NCI-H1694 treated with DMSO at 0.1 percent for 48 hours (cell line): ENCODE results near the gene DSCAM.

Source experiments
- DNase-seq: peaks from one replicate; lab custom pipeline; 2025; lab: John Stamatoyannopoulos, UW

DSCAM gene

DNA sequence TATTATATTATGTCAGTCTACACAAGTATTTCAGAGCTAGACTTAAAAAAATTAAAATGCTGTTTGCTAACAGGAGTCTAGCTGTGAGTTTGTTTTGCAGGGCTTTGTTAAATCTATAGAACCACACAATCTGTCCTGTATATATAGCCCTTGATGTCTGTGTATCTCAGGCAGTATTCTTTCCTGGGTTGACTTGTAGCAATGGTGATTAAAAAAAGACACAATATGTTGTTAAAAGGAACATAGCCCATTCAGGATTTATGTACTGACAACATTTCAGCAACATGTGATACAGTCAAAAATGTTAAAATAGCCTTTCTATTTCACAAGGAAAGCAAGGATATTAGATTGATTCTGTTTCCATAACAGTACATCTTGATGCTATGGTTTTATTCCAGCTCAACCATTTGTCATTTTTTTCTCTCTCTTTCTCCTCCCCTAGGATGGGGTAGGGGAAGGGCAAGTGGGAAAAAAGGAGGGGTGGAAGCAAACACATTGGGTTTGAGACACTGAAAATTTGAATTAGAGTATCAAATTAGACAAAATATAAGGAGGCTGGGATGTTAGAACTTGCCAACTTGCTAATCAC, 139.2 kb downstream of the DSCAM start:
- DNase-seq, result no peak

DNA sequence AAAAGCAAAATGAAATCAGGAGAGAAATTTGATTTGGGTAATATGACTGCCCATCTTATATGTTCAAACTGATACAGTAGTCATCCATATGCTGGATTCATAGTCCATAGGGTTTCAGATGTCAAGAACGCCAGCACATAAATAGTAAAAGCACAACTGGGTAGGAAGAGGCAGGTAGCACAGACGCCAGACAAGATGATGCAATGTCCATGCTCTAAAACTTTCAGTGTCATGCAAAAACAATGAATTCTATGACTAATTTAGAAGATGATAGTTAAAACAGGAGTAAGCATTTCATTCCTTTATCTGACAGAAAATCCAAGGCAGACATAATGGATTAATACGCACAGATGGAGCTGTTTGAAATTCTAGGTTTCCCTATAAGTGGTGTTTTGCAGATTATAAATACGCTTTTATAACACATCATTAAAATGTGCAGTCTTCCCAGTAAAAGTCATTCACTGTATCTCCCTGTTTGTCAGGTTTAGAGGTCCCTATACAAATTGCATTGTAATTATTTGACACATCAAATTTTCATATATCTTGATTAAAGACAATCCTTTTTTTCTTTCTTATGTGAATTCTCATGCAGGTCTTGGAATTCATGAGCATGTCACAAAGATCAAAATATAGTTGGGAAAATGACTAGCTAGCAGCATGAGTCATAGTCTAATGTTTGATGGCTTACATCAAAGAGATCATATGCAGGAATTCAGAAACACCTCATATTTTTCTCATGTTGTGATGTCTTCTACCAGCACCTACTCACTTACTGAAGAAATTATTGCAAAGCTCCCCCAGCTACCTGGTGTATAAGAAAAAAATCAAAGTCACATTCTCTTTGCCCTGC, 139.9 kb downstream of the DSCAM start:
- DNase-seq, result no peak

DNA sequence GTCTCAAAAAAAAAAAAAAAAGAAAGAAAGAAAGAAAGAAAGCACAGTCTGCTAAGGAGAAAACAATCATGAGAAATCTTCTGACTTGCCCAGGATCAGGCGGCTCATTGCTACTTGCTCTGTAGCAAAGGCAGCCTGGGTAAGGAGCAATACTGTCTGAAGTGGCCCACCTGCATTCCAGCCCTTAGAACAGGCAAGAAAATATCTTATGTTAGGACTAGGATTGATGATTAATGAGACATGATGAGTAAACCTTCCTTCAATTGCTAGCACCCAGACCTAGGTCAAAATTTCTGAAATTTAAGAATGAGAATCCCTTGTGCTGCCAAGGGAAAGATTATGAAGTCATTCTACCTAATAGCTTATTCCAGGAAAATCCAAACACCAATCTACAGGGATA, 140.8 kb downstream of the DSCAM start:
- DNase-seq, result no peak

DNA sequence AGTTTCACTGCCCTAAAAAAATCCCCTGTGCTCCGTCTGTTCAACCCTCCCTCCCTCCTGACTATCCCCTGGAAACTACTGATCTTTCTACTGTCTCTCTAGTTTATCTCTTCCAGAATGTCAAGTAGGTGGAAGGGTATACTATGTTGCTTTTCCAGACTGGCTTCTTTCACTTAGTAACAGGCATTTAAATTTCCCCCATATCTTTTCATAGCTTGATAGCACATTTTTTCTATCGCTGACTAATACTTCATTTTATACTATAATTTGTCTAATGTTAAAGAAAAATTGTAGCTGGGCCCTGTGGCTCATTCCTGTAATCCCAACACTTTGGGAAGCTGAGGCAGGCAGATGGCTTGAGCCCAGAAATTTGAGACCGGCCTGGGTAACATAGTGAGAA, 142.8 kb downstream of the DSCAM start:
- no peak for DNase-seq

DNA sequence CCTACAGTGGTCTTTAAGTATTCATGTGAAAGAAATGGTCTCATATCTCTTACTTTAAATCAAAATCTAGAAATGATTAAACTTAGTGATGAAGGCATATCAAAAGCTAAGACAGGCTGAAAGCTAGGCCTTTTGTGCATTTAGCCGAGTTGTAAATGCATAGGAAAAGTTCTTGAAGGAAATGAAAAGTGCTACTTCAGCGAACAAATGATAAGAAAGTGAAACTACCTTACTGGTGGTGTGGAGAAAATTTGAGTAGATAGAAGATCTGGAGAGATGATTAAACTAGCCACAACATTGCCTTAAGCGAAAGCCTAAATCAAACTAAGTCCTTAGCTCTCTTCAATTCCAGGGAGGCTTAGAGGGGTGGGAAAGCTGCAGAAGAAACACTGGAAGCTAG, 147.6 kb downstream of the DSCAM start:
- DNase-seq, result no peak

DNA sequence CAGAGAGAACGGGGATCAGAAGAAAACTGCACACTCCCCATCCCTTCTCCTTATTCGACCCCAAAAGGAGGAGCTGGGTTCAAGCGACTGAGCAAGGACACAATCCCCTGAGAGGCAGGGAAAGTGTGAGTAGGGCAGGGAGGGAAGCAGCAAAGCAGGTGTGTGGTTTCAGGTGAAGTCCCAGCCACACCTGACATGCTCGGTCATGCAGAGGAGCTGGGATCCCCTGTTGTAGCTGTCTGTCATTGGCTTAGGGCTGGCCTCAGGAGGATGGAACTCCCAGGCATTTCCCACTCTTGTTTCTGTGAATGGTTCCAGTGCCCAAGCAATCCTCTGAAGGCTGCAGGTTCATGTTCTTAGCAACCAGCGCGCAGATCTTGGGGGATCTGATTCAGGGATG, 150.7 kb downstream of the DSCAM start:
- no peak for DNase-seq

DNA sequence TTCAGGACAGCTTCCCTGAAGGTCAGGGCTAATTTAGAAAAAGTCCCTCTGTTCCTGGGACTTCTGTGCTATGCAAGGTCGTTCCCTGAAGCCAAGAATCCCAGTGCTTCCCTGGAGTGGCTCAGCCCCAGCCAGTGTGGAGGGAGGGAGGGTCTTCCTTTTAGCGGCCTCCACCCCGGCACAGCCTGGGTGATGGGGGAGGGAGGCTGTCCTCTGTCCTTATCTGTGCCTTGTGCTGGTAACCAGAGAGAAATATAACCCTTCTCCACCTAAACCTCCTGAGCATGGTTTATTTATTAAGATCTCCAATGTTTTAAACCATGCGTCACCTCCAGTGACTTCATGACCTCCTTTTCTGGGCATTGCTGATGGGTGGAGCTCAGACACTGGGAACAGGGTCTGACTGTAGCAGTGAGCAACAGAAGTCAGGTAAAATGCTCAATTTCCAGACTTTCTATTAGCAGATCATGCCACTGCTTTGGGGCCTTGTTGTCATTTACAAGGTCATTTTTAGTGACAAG, 157.1 kb downstream of the DSCAM start:
- DNase-seq, result no peak

DNA sequence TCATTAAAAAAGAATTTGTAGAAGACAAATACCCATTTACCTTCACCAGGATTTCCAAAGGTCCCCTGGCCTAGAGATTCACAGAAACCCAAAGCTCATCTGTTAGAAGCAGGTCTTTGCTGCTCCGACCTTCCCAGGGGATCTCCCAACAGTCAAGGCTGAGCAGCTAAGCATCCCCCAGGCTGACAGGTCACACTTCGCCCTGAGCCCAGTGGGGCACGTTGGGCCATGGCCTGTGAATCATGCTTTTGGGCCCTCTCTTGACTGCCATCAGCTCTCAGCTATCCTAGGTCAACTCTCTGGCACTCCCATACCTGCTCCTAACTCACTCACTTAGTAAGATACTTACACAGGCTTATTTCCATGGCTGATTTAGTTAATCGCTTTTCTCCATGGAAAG, 157.7 kb downstream of the DSCAM start:
- no peak for DNase-seq

DNA sequence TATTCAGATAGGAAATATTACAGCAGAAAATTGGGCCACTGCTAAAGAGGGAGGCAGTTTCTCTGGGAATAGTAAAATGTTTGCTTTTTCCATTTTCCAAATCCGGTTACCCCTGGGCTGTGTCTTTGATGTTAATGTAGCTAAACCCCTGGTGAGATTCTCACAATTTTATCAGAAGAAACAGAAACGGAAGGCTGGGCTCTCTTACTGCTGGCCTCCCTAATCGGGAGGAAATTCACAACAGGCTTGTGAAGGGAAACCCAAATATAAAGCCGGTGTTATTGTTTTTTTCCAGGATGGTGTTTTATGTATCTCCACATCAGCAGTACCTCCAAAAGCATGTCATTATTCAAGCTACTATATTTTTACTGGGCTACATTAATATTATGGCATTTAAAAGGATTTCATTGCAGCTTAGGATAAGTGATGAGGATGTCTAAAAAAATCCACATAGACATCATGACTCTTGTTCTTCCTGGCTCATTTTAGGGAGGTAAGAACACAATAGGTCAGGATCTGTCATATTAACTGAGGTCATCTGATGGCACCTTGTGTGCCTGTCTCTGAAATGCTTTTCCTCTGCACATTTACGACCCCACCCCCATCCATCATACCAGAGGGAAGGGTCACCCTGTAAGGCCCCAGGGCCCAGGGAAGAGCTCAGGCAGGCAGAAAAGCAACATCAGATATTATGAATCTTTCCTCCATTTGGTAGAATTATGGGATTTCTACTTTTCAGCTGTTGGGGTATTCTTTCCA, 158.7 kb downstream of the DSCAM start:
- no peak for DNase-seq

DNA sequence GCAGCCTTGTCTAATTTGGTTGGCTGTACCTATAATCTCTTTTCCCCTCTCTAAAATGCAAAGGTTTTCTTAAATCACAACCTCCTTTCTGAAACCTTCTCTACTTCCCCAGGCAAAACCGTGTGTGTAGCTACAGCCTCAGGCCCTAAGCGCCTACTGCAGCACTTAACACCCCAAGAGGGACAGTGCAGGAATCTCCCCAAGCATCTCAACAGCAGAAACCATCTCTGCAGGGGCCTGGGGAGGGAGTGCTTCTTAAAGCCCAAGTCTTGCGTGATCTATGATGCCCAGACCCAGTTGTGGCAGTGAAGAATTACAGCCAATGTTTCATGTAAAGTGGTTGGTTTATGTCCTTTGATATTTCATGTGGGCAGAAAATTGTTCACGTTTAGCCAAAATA, 159.3 kb downstream of the DSCAM start:
- no peak for DNase-seq

DNA sequence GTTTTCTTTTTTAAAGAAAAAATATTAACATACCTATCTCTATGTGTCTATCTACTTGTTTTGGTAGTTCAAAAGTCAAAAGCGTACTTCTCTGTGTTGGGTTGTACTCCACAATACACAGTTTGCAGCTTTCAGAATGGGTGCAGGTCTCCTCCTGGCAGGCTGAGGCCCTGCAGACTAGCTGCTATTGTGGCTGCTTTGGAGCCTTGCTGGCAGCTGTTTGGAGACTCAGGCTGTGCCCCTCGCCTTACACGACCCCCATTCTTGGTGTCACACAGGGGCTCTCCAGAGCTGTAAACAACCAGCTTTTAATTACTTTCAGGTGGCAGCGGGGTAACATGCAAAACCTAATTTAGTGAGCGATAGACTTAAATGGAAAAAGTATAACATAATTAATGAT, 160.4 kb downstream of the DSCAM start:
- DNase-seq, result no peak

DNA sequence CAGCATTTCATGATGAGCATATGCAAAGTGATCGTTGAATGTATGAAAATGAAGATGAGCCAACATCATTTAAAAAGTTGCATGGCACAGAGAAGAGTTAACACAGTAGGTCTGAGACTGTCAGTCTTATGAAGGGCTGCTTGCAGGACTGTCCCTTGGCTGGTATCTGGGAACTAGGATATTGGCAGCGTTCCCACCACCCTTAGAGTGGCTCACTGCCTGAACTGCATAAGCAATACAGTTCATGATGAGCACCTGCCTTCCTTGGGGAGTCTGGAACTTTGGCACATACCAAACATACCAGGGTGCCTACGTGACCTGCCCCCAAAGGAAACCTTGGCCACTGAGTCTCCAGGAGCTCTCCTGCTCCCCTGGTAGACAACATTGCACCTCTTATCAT, 161.8 kb downstream of the DSCAM start:
- peak; percentile 66 for DNase-seq

DNA sequence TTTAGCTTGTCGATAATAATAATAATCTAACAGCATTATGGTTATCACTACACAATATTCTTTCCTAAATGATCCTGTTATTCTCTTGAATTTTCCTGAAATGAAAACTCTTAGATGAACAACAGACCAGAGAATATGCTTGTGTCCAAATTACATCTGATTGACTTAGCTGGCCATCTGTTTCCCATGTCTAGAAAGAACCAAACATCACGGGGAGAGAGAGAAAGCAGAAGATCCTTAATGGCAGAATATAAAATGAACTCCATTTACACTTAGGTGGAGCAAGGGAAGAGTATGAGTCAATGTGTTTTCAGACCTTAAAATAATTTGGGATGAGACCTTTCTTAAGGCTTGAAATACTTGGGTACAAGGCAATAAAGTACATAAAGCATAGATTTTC, 162.2 kb downstream of the DSCAM start:
- DNase-seq, result peak; percentile 79

DNA sequence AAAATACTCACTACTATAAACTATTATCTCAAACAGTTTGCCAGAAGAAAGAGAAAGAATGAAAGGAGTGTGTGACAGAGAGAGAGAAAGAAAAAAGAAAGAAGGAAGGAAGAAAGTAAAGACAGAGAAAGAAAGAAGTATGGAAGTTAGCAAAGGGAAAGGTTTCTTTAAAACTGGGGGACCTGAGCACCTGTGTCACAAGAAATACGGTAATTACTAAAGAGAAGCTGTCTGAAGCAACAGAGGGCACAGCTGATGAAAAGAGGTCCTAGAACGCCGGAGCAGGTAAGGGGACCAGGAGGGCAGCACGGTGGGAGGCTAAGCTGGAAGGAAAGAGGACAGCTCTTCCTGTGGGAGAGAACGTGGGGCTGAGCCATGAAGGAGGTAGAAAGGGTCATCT, 163.6 kb downstream of the DSCAM start:
- no peak for DNase-seq

DNA sequence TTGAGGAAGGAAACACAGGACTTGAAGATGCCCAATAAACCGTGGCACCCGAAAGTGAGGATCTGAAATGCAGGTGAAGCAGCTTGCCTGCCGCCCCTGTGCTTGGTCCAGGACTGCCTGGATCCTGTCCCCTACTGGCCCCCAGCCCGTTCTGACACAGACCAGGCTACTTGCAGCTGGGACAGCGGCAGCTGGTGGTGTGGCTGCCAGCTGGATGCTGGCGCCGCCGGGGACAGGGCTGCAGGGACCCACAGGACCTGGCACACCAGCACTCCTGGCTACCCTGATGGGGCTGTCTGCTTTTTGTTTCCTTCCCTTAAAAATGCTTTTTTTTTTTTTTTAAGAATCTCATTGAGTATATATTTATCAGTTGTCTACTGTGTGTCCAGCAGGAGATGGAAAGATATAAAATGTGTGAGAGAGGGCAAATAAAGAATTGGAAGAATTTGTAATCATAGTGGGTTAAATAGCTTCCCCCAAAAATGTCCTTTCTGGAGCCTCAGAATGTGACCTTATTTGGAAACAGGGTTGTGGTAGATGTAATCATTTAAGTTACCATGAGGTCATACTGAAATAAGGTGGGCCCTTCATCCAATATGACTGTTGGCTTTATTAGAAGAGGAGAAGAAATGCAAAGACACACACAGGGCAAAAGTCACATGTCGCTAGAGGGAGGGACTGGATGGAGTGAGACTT, 165.6 kb downstream of the DSCAM start:
- peak; percentile 40 for DNase-seq

DNA sequence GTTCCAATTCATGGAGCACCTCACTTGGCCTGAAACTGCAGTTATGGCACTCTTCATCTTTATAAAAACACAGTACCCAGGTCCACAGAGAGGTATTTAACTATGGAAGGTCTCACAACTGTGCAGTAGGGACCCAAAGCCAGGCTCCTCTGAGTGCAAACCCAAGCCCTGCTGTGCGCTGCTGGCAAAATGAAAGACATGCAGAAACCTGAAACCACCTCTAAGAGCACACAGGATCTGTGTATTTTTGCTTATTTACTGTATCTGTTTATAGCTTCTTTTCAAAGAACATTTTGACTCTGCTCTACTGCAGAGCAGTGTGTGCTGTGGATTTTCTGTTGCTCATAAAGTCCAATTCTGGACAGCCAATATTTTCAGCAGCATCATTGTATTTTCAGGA, 166.6 kb downstream of the DSCAM start:
- peak; percentile 70 for DNase-seq

DNA sequence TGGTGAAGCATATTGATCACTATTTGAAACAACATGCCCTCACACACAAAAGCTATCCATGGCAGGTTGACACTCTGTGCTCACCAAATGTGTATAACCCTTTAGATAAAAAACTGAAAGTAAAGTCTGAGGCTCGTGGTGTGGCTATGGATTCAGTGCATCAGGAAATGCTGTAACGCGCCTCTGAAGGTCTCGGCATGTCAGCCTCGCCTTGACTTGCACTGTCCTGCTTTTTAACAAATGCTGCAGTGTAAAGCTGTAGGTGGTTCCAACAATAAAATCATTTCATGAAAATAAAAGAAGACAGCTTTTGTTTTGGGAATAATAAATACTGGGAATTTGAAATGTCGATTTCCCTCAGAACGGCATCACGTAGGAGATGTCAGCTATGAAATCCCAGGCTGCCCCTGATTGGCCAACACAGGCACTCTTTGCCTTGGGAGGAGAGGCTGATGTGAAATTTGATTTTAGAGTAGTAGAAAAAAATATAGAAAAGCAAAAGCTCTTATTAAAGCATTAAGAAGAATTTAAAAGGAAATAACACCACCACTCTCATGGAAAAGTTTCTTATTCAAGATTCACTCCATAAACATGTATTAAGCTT, 168.2 kb downstream of the DSCAM start:
- peak; percentile 10 for DNase-seq

DNA sequence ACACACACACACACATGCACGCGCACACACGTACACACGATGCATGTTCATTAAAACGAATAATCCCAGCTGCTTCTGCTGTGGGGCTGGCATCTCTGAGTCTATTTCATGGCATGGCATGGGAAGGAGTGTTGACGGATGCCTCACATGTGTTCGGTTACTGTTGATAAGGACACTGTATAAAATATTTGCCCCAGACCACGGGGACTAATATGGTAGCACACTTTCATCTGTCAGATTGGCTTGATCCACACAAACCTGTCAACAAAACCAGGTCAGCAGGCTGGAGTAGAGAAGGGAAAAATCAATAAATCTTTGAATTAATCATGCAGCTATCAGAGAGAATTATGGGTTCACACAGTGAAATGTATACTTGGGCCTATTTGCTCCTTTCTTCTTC, 171.9 kb downstream of the DSCAM start:
- DNase-seq, result no peak

DNA sequence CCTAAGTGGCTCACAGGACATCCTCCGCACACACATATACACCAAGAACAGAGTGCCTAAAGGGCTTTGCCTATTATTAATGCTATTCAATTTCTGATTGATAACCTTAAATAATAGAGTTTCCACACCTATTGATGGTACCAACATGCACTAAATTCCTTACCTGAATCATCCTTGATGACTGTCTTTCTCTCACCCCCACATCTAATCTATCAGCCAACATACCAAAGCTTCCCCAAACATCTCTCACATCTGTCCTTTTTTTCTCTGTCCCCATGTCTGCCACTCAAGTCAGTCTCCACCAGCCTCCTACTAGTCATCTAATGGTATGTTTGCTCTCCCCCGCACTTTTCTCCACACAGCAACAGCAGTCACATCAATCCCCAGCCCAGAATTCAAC, 174.4 kb downstream of the DSCAM start:
- no peak for DNase-seq

DNA sequence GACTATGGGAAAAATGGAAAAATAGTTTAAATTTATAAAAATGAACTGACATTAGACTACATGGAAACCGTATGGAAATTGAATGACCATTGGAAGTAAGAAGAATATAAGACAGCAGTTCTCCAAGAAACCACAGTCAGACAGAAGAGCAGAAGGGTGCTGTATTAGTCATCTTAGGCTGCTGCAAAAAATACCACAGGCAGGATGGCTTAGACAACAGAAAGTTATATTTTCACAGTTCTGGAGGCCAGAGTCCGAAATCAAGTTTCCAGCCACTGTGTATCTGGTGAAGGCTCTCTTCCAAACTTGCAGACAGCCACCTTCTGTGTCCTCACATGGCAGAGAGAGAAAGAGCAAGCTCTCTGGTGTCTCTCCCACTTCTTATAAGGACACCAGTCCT, 175.2 kb downstream of the DSCAM start:
- no peak for DNase-seq

DNA sequence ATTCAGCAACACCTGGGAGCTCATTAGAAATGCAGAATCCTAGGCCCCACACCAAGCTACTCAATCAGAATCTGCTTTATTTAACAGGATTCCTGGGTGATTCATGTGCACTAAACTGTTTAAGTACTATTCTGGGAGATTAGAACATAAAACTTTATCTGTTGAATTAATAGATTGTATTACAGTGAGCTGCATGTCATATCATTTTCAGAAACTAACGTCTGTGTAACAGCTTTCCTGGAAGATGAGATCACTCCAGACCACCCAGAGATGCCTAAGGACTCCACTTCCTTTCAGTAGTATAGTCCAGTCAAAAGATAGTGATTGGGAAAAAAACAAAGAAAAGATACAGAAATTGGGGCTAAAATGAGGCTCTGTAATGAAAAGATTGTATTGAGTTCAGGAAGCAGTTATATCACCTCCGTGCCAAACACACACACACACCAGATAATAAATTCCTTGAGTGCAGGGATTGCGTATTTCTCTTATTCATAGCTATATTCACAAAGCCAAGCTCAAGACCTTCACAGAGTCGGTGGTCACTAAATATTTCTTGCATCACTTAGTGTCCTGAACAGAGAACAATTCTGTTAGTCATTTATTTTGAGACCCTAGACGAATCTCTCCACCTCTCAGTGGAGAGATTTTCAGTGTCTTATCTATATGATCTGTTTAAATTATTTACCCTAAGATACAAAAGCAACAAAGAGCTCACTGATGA, 178.2 kb downstream of the DSCAM start:
- no peak for DNase-seq
